ENCODE results near the gene TMC5. TPM values are rescaled to one million over a fixed set of nuclear protein-coding genes. Genes with fewer than 3 reads are reported as not detected.

TMC5 gene
- total RNA-seq, 1 experiment from 2014 or later = 15.7 TPM

DNA sequence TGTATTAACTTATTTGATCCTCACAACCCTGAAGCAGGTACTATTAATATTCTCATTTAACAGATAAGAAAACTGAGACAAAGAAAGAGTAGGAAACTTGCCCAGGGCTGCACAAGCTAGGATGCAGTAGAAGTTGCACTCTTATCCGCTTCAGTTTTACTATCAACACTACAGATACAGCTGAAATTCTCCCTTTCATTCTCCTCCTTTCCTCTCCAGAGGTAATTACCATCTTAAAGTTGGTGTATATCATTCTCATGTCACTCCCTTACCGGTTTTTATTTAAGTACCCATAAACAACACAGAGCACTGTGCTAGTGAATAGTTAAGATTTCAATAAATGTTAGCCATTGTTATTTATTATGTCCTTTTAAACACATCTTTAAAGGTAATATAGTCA, 100.7 kb downstream of the TMC5 start:
- H3K4me1 ChIP-seq (ENCODE audit: control insufficient read depth in 1 of 2, insufficient read depth in 2 of 2, low read length in 2 of 2) = peaks cover 17 to 35% of the 10 kb centered on the region in 2 experiments

GRCh38 chr16:19520861-19521331, 103.2 kb downstream of the TMC5 start:
- DNase-seq (ENCODE audit: low read depth, low spot score) = no peak
- H3K79me2 ChIP-seq (ENCODE audit: insufficient read depth, low read length) = peaks cover 53% of the 10 kb centered on the region
- peak overlapping the region; percentile 65 to 87 for H3K4me3 ChIP-seq (replicated peaks in 1 of 2; ENCODE audit: low read depth in 1 of 2, low read length in 2 of 2)
- ChIA-PET POLR2A (interaction anchor here (1.4 kb wide), 1 partner anchor 27 kb away, joined by 3 read pairs; no protein-coding TSS in a partner anchor), CTCF (interaction anchor here (1.1 kb wide), 1 partner anchor 435 kb away, joined by 3 read pairs; no protein-coding TSS in a partner anchor), RAD21 (ENCODE audit: low non-redundant PET in 1 of 2, low total read pairs in 2 of 2, uncharacterized antibody in 2 of 2, unreplicated experiment in 2 of 2) (no interaction called here)
- H3K9me2 ChIP-seq (ENCODE audit: insufficient read depth) = no peaks in the 10 kb centered on the region
- H2AFZ ChIP-seq (ENCODE audit: low read depth, low read length, poor library complexity, severe bottlenecking) = no peak overlapping the region
- peaks cover 7 to 9% of the 10 kb centered on the region in 2 experiments; a peak in 3 of 4 replicates for H3K36me3 ChIP-seq (ENCODE audit: control insufficient read depth in 1 of 2, insufficient read depth in 2 of 2, low read length in 2 of 2)
- ATAC-seq = no peak
- peak overlapping the region; percentile 74 for H3K4me2 ChIP-seq (ENCODE audit: low read length)
- no peaks in the 10 kb centered on the region for H3K27me3 ChIP-seq (ENCODE audit: insufficient read depth, low read length)
- H3K4me1 ChIP-seq (ENCODE audit: control insufficient read depth in 1 of 2, insufficient read depth in 2 of 2, low read length in 2 of 2) = peaks cover 17 to 48% of the 10 kb centered on the region in 2 experiments
- TSS peak; percentile 57 for BruUV-seq (replicated peaks)
- H3K27ac ChIP-seq (ENCODE audit: low read depth, low read length) = peak overlapping the region; percentile 84
- no peaks in the 10 kb centered on the region for H3K9me3 ChIP-seq (ENCODE audit: control insufficient read depth in 1 of 2, insufficient read depth in 1 of 2, low read depth in 1 of 2, low read length in 2 of 2)
- H4K20me1 ChIP-seq (ENCODE audit: insufficient read depth) = no peaks in the 10 kb centered on the region
- peak overlapping the region; percentile 74 for H3K9ac ChIP-seq (ENCODE audit: low read length)
- intact Hi-C loops (cut with micrococcal nuclease) = loop anchor here (5.0 kb wide), 1 partner anchor 104 kb away; the partner anchor contains the start of gene TMC5
- TF ChIP-seq CBX3 (IDR thresholded peaks at IDR 0.05; ENCODE audit: low read depth) = no peak
- TF ChIP-seq SRF (IDR thresholded peaks at IDR 0.05; ENCODE audit: low read depth) = no peak
- no peak for TF ChIP-seq ATF3 (IDR thresholded peaks at IDR 0.05)
- TF ChIP-seq, protein P1, sequence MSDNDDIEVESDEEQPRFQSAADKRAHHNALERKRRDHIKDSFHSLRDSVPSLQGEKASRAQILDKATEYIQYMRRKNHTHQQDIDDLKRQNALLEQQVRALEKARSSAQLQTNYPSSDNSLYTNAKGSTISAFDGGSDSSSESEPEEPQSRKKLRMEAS (IDR thresholded peaks at IDR 0.05) = no peak
- no peak for TF ChIP-seq JUND (IDR thresholded peaks at IDR 0.05)
- TF ChIP-seq YY1 (IDR thresholded peaks at IDR 0.05; ENCODE audit: extremely low read depth, insufficient replicate concordance, low read depth, low read length) = no peak
- TF ChIP-seq, protein P2, sequence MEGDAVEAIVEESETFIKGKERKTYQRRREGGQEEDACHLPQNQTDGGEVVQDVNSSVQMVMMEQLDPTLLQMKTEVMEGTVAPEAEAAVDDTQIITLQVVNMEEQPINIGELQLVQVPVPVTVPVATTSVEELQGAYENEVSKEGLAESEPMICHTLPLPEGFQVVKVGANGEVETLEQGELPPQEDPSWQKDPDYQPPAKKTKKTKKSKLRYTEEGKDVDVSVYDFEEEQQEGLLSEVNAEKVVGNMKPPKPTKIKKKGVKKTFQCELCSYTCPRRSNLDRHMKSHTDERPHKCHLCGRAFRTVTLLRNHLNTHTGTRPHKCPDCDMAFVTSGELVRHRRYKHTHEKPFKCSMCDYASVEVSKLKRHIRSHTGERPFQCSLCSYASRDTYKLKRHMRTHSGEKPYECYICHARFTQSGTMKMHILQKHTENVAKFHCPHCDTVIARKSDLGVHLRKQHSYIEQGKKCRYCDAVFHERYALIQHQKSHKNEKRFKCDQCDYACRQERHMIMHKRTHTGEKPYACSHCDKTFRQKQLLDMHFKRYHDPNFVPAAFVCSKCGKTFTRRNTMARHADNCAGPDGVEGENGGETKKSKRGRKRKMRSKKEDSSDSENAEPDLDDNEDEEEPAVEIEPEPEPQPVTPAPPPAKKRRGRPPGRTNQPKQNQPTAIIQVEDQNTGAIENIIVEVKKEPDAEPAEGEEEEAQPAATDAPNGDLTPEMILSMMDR (IDR thresholded peaks at IDR 0.05 in 2 of 3, conservative IDR thresholded peaks at IDR 0.05 in 1 of 3; ENCODE audit: borderline replicate concordance in 1 of 3, insufficient read depth in 1 of 3, low read depth in 2 of 3, low read length in 2 of 3) = no peak
- TF ChIP-seq SP1 (IDR thresholded peaks at IDR 0.05; ENCODE audit: low read depth) = no peak
- TF ChIP-seq ZNF274 (IDR thresholded peaks at IDR 0.05; ENCODE audit: low read depth, low read length) = no peak
- no peak for TF ChIP-seq RAD21 (IDR thresholded peaks at IDR 0.05; ENCODE audit: low read depth)
- no peak for TF ChIP-seq TCF7L2 (IDR thresholded peaks at IDR 0.05; ENCODE audit: borderline replicate concordance, extremely low read depth, insufficient read depth, insufficient read length)
- TF ChIP-seq POLR2A (IDR thresholded peaks at IDR 0.05; ENCODE audit: borderline replicate concordance, extremely low read depth, insufficient read depth, insufficient read length) = no peak
- TF ChIP-seq EZH2phosphoT487 (IDR thresholded peaks at IDR 0.05; ENCODE audit: borderline replicate concordance) = no peak
- no peak for TF ChIP-seq FOSL1 (IDR thresholded peaks at IDR 0.05; ENCODE audit: low read depth)

More for the DNA sequence above, 100.7 kb downstream of the TMC5 start:
- ChIA-PET POLR2A (no interaction called here), CTCF (no interaction called here), RAD21 (ENCODE audit: low non-redundant PET in 1 of 2, low total read pairs in 2 of 2, uncharacterized antibody in 2 of 2, unreplicated experiment in 2 of 2) (no interaction called here)
- ATAC-seq (no peak), DNase-seq (ENCODE audit: low read depth, low spot score) (no peak)
- Histone ChIP-seq H3K9ac (ENCODE audit: low read length) (no peak overlapping the region), H3K79me2 (ENCODE audit: insufficient read depth, low read length) (peaks cover 31% of the 10 kb centered on the region), H2AFZ (ENCODE audit: low read depth, low read length, poor library complexity, severe bottlenecking) (no peak overlapping the region), H4K20me1 (ENCODE audit: insufficient read depth) (no peaks in the 10 kb centered on the region), H3K36me3 (ENCODE audit: control insufficient read depth in 1 of 2, insufficient read depth in 2 of 2, low read length in 2 of 2) (peaks cover 16 to 17% of the 10 kb centered on the region in 2 experiments; a peak in 3 of 4 replicates), H3K27ac (ENCODE audit: low read depth, low read length) (no peak overlapping the region), H3K4me3 (replicated peaks in 1 of 2; ENCODE audit: low read depth in 1 of 2, low read length in 2 of 2) (no peak overlapping the region), H3K27me3 (ENCODE audit: insufficient read depth, low read length) (no peaks in the 10 kb centered on the region), H3K9me3 (ENCODE audit: control insufficient read depth in 1 of 2, insufficient read depth in 1 of 2, low read depth in 1 of 2, low read length in 2 of 2) (no peaks in the 10 kb centered on the region), H3K4me2 (ENCODE audit: low read length) (no peak overlapping the region), H3K9me2 (ENCODE audit: insufficient read depth) (no peaks in the 10 kb centered on the region)
- no TSS peak for BruUV-seq (replicated peaks)
- no peak for TF ChIP-seq ATF3 (IDR thresholded peaks at IDR 0.05)
- intact Hi-C loops (cut with micrococcal nuclease) = no loop called here
